Sigmoid colon (tissue), 4 donors: ENCODE measurements around the gene CD44.

Experiments used
- CTCF ChIP-seq, 4 experiments: fragments of 450-650 bp in 3 of 4; fragments of 200-600 bp in 1 of 4; IDR thresholded peaks; one replicate each; pipeline ENCODE4 v1.5.1; 2016 to 2019; ENCODE audit warnings: antibody characterized with exemption in 4 of 4, mild to moderate bottlenecking in 3 of 4, moderate library complexity in 2 of 4
- EP300 ChIP-seq, 4 donors: sonication (generic); formaldehyde crosslinking; IDR thresholded peaks; one replicate each; pipeline ENCODE4 v1.6.1; 2017; ENCODE audit warnings: antibody characterized with exemption in 4 of 4
- POLR2A ChIP-seq, 2 donors: fragments of 450-650 bp; IDR thresholded peaks; one replicate each; pipeline ENCODE4 v1.6.1; 2016; ENCODE audit warnings: antibody characterized with exemption in 2 of 2, mild to moderate bottlenecking in 2 of 2, moderate library complexity in 2 of 2

GRCh38 chr11:35105319-35106079 lies 33.5 kb upstream of the CD44 start:
- TF ChIP-seq EP300 (IDR thresholded peaks at IDR 0.05) (no peak), CTCF (IDR thresholded peaks at IDR 0.05) (no peak), POLR2A (IDR thresholded peaks at IDR 0.05) (no peak)
